ENCODE data around the gene FAM13B.
"Not testable (repeated sequence)": the region's sequence is repeated elsewhere in the genome, so short reads cannot be mapped to it uniquely, and the experiment has no call there.

The FAM13B gene

GRCh38 chr5:137957948-137958347 is 74.9 kb downstream of the FAM13B start:
- H3K36me3 Mint-ChIP-seq (ENCODE audit: low read depth): peaks cover 38% of the 10 kb centered on the region
- H3K9me3 Mint-ChIP-seq: no peaks in the 10 kb centered on the region
- no peak for TF ChIP-seq CTCF (IDR thresholded peaks at IDR 0.05; ENCODE audit: unreplicated experiment in 3 of 3)
- H3K27ac Mint-ChIP-seq: no peak overlapping the region
- H3K4me3 Mint-ChIP-seq: no peak overlapping the region
- no peaks in the 10 kb centered on the region for H3K4me1 Mint-ChIP-seq
- H3K27me3 Mint-ChIP-seq (ENCODE audit: low read depth): no peaks in the 10 kb centered on the region

- peak overlapping the region; percentile 77 to 87 (median 80) for H3K27ac Mint-ChIP-seq
- no peak for TF ChIP-seq CTCF (IDR thresholded peaks at IDR 0.05; ENCODE audit: unreplicated experiment in 3 of 3)
- H3K27me3 Mint-ChIP-seq (ENCODE audit: low read depth): no peaks in the 10 kb centered on the region
- H3K36me3 Mint-ChIP-seq (ENCODE audit: low read depth): peaks cover 49% of the 10 kb centered on the region
- no peaks in the 10 kb centered on the region for H3K4me1 Mint-ChIP-seq
- H3K9me3 Mint-ChIP-seq: no peaks in the 10 kb centered on the region
- no peak overlapping the region for H3K4me3 Mint-ChIP-seq
Observed at GRCh38 chr5:137954131-137954879, 78.6 kb downstream of the FAM13B start.

GRCh38 chr5:137945825-137946224 is 87.1 kb downstream of the FAM13B start:
- no peaks in the 10 kb centered on the region for H3K9me3 Mint-ChIP-seq
- TF ChIP-seq CTCF (IDR thresholded peaks at IDR 0.05; ENCODE audit: unreplicated experiment in 3 of 3): no peak
- peaks cover 87% of the 10 kb centered on the region for H3K36me3 Mint-ChIP-seq (ENCODE audit: low read depth)
- no peaks in the 10 kb centered on the region for H3K27me3 Mint-ChIP-seq (ENCODE audit: low read depth)
- H3K4me3 Mint-ChIP-seq: no peak overlapping the region
- peaks cover 4% of the 10 kb centered on the region for H3K4me1 Mint-ChIP-seq
- no peak overlapping the region for H3K27ac Mint-ChIP-seq

- H3K9me3 Mint-ChIP-seq; H3K4me1 Mint-ChIP-seq; H3K4me3 Mint-ChIP-seq; H3K27me3 Mint-ChIP-seq (ENCODE audit: low read depth); H3K27ac Mint-ChIP-seq: not testable (repeated sequence)
- H3K36me3 Mint-ChIP-seq (ENCODE audit: low read depth): peaks cover 90% of the 10 kb centered on the region
Observed at GRCh38 chr5:137944280-137944679, 88.6 kb downstream of the FAM13B start.

GRCh38 chr5:137939331-137939730 is 93.5 kb downstream of the FAM13B start:
- peaks cover 77% of the 10 kb centered on the region for H3K36me3 Mint-ChIP-seq (ENCODE audit: low read depth)
- H3K27ac Mint-ChIP-seq: no peak overlapping the region
- H3K4me3 Mint-ChIP-seq: no peak overlapping the region
- TF ChIP-seq CTCF (IDR thresholded peaks at IDR 0.05; ENCODE audit: unreplicated experiment in 3 of 3): no peak
- no peaks in the 10 kb centered on the region for H3K9me3 Mint-ChIP-seq
- peaks cover 9% of the 10 kb centered on the region for H3K4me1 Mint-ChIP-seq
- H3K27me3 Mint-ChIP-seq (ENCODE audit: low read depth): no peaks in the 10 kb centered on the region

- no peak overlapping the region for H3K27ac Mint-ChIP-seq
Observed at GRCh38 chr5:137938751-137939143, 94.1 kb downstream of the FAM13B start.

More at GRCh38 chr5:137938751-137939143, 94.1 kb downstream of the FAM13B start:
- H3K4me1 Mint-ChIP-seq: peaks cover 12% of the 10 kb centered on the region
- no peak for TF ChIP-seq CTCF (IDR thresholded peaks at IDR 0.05; ENCODE audit: unreplicated experiment in 3 of 3)
- H3K27me3 Mint-ChIP-seq (ENCODE audit: low read depth): no peaks in the 10 kb centered on the region
- H3K4me3 Mint-ChIP-seq: no peak overlapping the region
- H3K36me3 Mint-ChIP-seq (ENCODE audit: low read depth): peaks cover 71% of the 10 kb centered on the region
- no peaks in the 10 kb centered on the region for H3K9me3 Mint-ChIP-seq

Data from nephron (organoid).